NB4 (cell line): ENCODE results near the gene LHX6.
A peak's percentile ranks its signal among the peaks of the same experiment; 100 is the strongest.

Source experiments
- POLR2A ChIP-seq: IDR thresholded peaks from 2 replicates; pipeline ENCODE4 v1.6.1; 2011; ENCODE audit warnings: mild to moderate bottlenecking; ENCODE audit not compliant: insufficient read length; ENCODE audit errors: extremely low read depth
- TF ChIP-seq, protein P1 (sequence below): IDR thresholded peaks from one replicate; pipeline ENCODE4 v1.5.1; 2012; ENCODE audit warnings: low read depth, low read length

DNA sequence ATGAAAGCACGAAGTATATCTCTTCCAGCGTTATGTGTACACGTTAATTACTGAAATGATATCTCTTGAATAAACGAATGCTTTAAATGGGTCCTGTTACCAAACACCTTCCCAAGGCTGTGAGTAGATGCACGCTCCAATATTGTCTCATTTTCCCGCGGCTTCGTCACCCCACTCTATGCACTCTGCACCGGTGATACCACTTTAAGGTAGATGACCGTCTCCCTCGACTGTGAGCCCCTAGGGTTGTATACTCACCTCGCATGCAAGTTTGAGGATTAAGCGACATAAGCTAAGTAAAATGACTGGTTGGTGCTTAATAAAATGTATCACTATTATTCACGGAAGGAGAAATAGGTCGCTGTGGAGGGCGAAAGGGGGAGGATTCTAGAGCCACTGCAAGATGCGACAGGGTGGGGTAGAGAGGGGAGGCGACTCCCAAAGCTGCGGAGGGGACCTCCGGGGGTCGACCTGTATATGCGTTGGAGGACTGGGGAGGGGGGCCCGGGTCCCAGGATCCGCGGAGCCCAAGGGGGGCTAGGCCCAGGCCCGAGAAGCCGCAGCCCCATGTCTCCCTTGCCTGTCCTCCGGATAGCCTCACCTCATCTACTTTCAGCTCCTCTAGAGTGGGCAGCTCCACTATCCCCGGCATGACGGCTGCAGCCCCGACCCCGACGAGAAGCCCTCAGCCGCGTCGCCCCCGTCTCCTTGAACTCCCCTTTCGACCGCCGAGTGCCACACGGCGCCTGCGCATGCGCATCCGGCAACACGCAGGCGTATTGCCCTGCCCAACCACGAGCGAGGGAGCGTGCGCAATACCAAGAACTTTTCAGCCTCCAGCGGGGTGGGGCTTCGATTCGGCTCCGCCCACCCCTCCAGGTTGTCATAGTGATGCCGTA, 69.5 kb downstream of the LHX6 start, which contains the start of the genes MORN5 and NDUFA8:
- TF ChIP-seq, protein P1, sequence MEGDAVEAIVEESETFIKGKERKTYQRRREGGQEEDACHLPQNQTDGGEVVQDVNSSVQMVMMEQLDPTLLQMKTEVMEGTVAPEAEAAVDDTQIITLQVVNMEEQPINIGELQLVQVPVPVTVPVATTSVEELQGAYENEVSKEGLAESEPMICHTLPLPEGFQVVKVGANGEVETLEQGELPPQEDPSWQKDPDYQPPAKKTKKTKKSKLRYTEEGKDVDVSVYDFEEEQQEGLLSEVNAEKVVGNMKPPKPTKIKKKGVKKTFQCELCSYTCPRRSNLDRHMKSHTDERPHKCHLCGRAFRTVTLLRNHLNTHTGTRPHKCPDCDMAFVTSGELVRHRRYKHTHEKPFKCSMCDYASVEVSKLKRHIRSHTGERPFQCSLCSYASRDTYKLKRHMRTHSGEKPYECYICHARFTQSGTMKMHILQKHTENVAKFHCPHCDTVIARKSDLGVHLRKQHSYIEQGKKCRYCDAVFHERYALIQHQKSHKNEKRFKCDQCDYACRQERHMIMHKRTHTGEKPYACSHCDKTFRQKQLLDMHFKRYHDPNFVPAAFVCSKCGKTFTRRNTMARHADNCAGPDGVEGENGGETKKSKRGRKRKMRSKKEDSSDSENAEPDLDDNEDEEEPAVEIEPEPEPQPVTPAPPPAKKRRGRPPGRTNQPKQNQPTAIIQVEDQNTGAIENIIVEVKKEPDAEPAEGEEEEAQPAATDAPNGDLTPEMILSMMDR: no peak
- peak; percentile 86 for TF ChIP-seq POLR2A
